ENCODE measurements around the gene FGD2.

FGD2 gene

GRCh38 chr6:36997811-36998722 lies 7.4 kb upstream of the FGD2 start:
- no peak overlapping the region for H3K4me3 ChIP-seq (ENCODE audit: low read length in 2 of 2)
- H3K27me3 ChIP-seq (ENCODE audit: control insufficient read depth in 2 of 2, insufficient read depth in 2 of 2, low read length in 2 of 2), result no peaks in the 10 kb centered on the region
- H3K9me3 ChIP-seq (ENCODE audit: control insufficient read depth in 2 of 2, low read length in 2 of 2), result no peaks in the 10 kb centered on the region
- H3K36me3 ChIP-seq (ENCODE audit: control insufficient read depth in 2 of 2, insufficient read depth in 2 of 2, low read length in 2 of 2), result no peaks in the 10 kb centered on the region
- H3K4me1 ChIP-seq (ENCODE audit: control insufficient read depth in 2 of 2, insufficient read depth in 2 of 2, low read length in 2 of 2), result peaks cover 2 to 5% of the 10 kb centered on the region in 2 donors
- H3K27ac ChIP-seq (ENCODE audit: low read depth in 2 of 2, low read length in 2 of 2), result peak overlapping the region in 1 of 2 donors; percentile 16
- no peak overlapping the region for H3K9ac ChIP-seq (ENCODE audit: low read depth in 1 of 2, low read length in 2 of 2)

- H3K4me1 ChIP-seq (ENCODE audit: control insufficient read depth in 2 of 2, insufficient read depth in 2 of 2, low read length in 2 of 2), result peaks cover 2 to 5% of the 10 kb centered on the region in 2 donors
- H3K36me3 ChIP-seq (ENCODE audit: control insufficient read depth in 2 of 2, insufficient read depth in 2 of 2, low read length in 2 of 2), result no peaks in the 10 kb centered on the region
- peak overlapping the region in 1 of 2 donors; percentile 16 for H3K27ac ChIP-seq (ENCODE audit: low read depth in 2 of 2, low read length in 2 of 2)
- no peaks in the 10 kb centered on the region for H3K27me3 ChIP-seq (ENCODE audit: control insufficient read depth in 2 of 2, insufficient read depth in 2 of 2, low read length in 2 of 2)
- H3K9ac ChIP-seq (ENCODE audit: low read depth in 1 of 2, low read length in 2 of 2), result no peak overlapping the region
- no peak overlapping the region for H3K4me3 ChIP-seq (ENCODE audit: low read length in 2 of 2)
- no peaks in the 10 kb centered on the region for H3K9me3 ChIP-seq (ENCODE audit: control insufficient read depth in 2 of 2, low read length in 2 of 2)
Observed at GRCh38 chr6:36998723-36999038, 6.8 kb upstream of the FGD2 start.

DNA sequence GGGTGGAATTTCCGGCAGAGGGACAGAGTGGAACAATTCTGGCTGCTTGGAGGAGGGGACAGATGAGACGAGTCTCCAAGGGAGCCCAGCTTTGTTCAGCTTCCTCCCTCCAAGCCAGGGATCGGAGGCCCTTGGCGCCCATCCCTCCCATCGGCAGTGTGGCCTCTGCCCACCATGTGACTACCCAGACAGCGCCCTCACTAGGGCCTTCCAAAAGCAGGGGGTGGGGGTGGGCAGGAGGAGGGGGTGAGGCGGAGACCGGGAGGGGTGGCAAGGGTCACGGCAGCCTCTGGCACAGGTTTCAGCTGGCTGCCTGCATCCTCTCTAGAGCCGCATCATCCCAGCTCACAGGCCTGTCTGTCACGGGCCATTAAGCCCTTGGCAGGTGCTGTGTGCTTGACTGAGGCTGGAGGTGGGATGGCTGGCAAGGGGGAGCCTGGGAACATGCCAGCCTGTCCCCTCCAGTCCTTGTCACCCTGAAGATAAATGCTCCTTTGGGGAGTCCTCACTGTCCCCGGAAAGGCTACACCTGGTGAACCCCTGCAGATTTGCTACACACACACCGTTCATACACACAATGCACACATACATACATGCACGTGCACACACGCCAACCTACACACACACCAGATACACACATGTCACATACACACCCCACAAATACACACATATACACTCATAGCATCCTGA lies 6.2 kb upstream of the FGD2 start:
- peaks cover 2 to 5% of the 10 kb centered on the region in 2 donors for H3K4me1 ChIP-seq (ENCODE audit: control insufficient read depth in 2 of 2, insufficient read depth in 2 of 2, low read length in 2 of 2)
- no peaks in the 10 kb centered on the region for H3K9me3 ChIP-seq (ENCODE audit: control insufficient read depth in 2 of 2, low read length in 2 of 2)
- H3K36me3 ChIP-seq (ENCODE audit: control insufficient read depth in 2 of 2, insufficient read depth in 2 of 2, low read length in 2 of 2), result no peaks in the 10 kb centered on the region
- H3K27me3 ChIP-seq (ENCODE audit: control insufficient read depth in 2 of 2, insufficient read depth in 2 of 2, low read length in 2 of 2), result no peaks in the 10 kb centered on the region
- H3K27ac ChIP-seq (ENCODE audit: low read depth in 2 of 2, low read length in 2 of 2), result no peak overlapping the region
- H3K4me3 ChIP-seq (ENCODE audit: low read length in 2 of 2), result no peak overlapping the region
- H3K9ac ChIP-seq (ENCODE audit: low read depth in 1 of 2, low read length in 2 of 2), result no peak overlapping the region

DNA sequence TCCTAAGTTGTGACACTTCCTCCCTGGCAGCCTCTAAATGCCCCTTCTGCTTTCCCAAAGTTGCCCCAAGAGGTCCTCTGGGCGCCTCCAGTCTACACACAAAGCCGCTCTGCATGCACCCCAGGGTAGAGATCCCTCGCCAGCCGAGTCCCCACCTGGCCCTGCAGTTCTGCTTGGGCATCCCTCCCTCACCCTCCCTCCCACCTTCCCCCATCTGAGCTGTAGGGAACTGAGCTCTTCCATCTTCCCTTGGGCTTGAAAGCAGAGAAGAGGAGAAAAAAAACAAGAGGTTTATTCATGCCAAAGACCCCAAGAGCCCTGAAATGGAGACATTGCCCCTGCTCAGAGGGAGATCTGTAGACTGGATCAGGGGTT lies 5.7 kb upstream of the FGD2 start:
- H3K4me3 ChIP-seq (ENCODE audit: low read length in 2 of 2), result no peak overlapping the region
- H3K4me1 ChIP-seq (ENCODE audit: control insufficient read depth in 2 of 2, insufficient read depth in 2 of 2, low read length in 2 of 2), result peaks cover 2 to 5% of the 10 kb centered on the region in 2 donors
- no peak overlapping the region for H3K27ac ChIP-seq (ENCODE audit: low read depth in 2 of 2, low read length in 2 of 2)
- no peak overlapping the region for H3K9ac ChIP-seq (ENCODE audit: low read depth in 1 of 2, low read length in 2 of 2)
- H3K36me3 ChIP-seq (ENCODE audit: control insufficient read depth in 2 of 2, insufficient read depth in 2 of 2, low read length in 2 of 2), result no peaks in the 10 kb centered on the region
- no peaks in the 10 kb centered on the region for H3K9me3 ChIP-seq (ENCODE audit: control insufficient read depth in 2 of 2, low read length in 2 of 2)
- H3K27me3 ChIP-seq (ENCODE audit: control insufficient read depth in 2 of 2, insufficient read depth in 2 of 2, low read length in 2 of 2), result no peaks in the 10 kb centered on the region

GRCh38 chr6:37004044-37004980 lies 1.1 kb upstream of the FGD2 start:
- no peaks in the 10 kb centered on the region for H3K27me3 ChIP-seq (ENCODE audit: control insufficient read depth in 2 of 2, insufficient read depth in 2 of 2, low read length in 2 of 2)
- H3K4me1 ChIP-seq (ENCODE audit: control insufficient read depth in 2 of 2, insufficient read depth in 2 of 2, low read length in 2 of 2), result peaks cover 0 to 4% of the 10 kb centered on the region in 2 donors
- no peak overlapping the region for H3K9ac ChIP-seq (ENCODE audit: low read depth in 1 of 2, low read length in 2 of 2)
- no peak overlapping the region for H3K27ac ChIP-seq (ENCODE audit: low read depth in 2 of 2, low read length in 2 of 2)
- no peaks in the 10 kb centered on the region for H3K36me3 ChIP-seq (ENCODE audit: control insufficient read depth in 2 of 2, insufficient read depth in 2 of 2, low read length in 2 of 2)
- H3K9me3 ChIP-seq (ENCODE audit: control insufficient read depth in 2 of 2, low read length in 2 of 2), result no peaks in the 10 kb centered on the region
- H3K4me3 ChIP-seq (ENCODE audit: low read length in 2 of 2), result no peak overlapping the region

DNA sequence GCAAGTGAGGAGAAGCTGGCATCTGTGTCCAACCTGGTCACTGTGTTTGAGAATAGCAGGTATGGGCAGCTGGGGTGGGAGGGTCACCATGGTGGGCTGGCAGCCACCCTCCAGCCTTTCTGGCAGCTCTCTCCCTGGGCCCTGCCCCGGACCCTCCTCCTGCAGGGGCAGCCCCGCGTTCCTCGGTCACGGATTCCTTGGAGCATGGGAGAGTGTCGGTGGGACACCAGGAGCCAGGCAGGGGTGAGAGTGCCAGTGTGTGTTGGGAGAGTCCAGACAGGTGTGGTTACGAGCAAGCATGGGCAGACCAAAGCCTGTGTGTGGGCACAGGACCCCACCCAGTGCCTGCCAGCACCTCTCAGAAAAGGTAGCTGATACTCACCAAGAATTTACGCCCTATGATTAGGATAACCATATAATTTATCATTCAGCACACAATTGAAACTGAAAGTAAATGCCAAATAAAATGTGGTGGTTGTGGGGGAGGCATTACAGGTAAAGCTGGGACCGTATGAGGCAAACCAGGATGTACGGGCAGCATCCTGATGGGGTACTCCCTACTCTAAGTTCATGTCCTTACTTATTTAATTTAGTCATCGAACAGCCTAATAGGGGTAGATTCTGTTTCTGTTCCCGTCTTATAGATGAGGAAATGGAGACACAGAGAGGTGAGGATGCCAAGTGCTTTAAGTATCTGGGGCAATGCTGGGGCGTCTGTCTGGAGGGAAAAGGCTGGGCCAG lies 542 bp downstream of the FGD2 start:
- H3K36me3 ChIP-seq (ENCODE audit: control insufficient read depth in 2 of 2, insufficient read depth in 2 of 2, low read length in 2 of 2), result no peaks in the 10 kb centered on the region
- H3K9me3 ChIP-seq (ENCODE audit: control insufficient read depth in 2 of 2, low read length in 2 of 2), result no peaks in the 10 kb centered on the region
- no peaks in the 10 kb centered on the region for H3K27me3 ChIP-seq (ENCODE audit: control insufficient read depth in 2 of 2, insufficient read depth in 2 of 2, low read length in 2 of 2)
- peak overlapping the region; percentile 37 to 68 for H3K4me3 ChIP-seq (ENCODE audit: low read length in 2 of 2)
- peak overlapping the region; percentile 33 to 35 for H3K27ac ChIP-seq (ENCODE audit: low read depth in 2 of 2, low read length in 2 of 2)
- H3K9ac ChIP-seq (ENCODE audit: low read depth in 1 of 2, low read length in 2 of 2), result peak overlapping the region; percentile 36 to 48
- H3K4me1 ChIP-seq (ENCODE audit: control insufficient read depth in 2 of 2, insufficient read depth in 2 of 2, low read length in 2 of 2), result peaks cover 0 to 4% of the 10 kb centered on the region in 2 donors

- Histone ChIP-seq H3K9me3 (ENCODE audit: control insufficient read depth in 2 of 2, low read length in 2 of 2) (no peaks in the 10 kb centered on the region), H3K36me3 (ENCODE audit: control insufficient read depth in 2 of 2, insufficient read depth in 2 of 2, low read length in 2 of 2) (no peaks in the 10 kb centered on the region), H3K27me3 (ENCODE audit: control insufficient read depth in 2 of 2, insufficient read depth in 2 of 2, low read length in 2 of 2) (no peaks in the 10 kb centered on the region), H3K4me1 (ENCODE audit: control insufficient read depth in 2 of 2, insufficient read depth in 2 of 2, low read length in 2 of 2) (peaks cover 0 to 4% of the 10 kb centered on the region in 2 donors), H3K4me3 (ENCODE audit: low read length in 2 of 2) (peak overlapping the region; percentile 37 to 68), H3K9ac (ENCODE audit: low read depth in 1 of 2, low read length in 2 of 2) (peak overlapping the region in 1 of 2 donors; percentile 26), H3K27ac (ENCODE audit: low read depth in 2 of 2, low read length in 2 of 2) (peak overlapping the region; percentile 18 to 63)
Observed at GRCh38 chr6:37006793-37007339, 1.4 kb downstream of the FGD2 start.

DNA sequence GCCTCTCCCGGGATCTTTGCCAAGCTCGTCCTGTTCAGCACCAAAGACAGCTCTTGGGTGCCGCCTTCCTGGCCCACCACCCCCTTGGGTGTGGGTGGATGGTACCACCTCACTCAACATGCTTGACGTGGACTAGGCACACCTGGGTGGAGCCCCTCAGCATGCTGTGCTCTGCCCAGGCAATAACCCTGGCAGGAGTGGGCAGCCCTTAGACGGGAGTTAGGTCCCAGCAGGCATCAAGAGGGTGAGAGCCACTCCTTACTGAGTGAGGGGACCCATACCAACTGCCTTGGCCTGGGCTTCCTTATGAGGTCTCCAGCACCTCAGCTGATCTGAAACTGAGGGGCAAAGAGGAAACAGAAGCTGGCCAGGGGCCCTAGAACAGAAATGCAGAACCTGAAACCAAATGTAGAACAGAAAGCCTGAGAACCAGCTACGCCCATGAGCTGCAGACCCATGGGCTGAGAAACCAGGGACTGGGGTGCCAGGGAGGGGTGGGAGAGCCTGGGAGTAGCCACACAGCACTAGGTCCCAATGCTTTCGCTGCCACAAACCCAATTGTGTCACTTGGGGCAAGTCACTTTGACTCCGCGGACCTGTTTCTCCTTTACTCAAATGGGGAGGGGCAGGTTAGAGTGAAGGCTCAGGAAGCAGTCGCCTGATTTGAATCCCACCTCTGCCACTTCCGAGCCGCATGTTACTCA lies 2.0 kb downstream of the FGD2 start:
- Histone ChIP-seq H3K9me3 (ENCODE audit: control insufficient read depth in 2 of 2, low read length in 2 of 2) (no peaks in the 10 kb centered on the region), H3K36me3 (ENCODE audit: control insufficient read depth in 2 of 2, insufficient read depth in 2 of 2, low read length in 2 of 2) (no peaks in the 10 kb centered on the region), H3K27ac (ENCODE audit: low read depth in 2 of 2, low read length in 2 of 2) (peak overlapping the region; percentile 18 to 63), H3K4me1 (ENCODE audit: control insufficient read depth in 2 of 2, insufficient read depth in 2 of 2, low read length in 2 of 2) (peaks cover 0 to 4% of the 10 kb centered on the region in 2 donors), H3K4me3 (ENCODE audit: low read length in 2 of 2) (peak overlapping the region; percentile 28 to 68), H3K9ac (ENCODE audit: low read depth in 1 of 2, low read length in 2 of 2) (peak overlapping the region in 1 of 2 donors; percentile 14), H3K27me3 (ENCODE audit: control insufficient read depth in 2 of 2, insufficient read depth in 2 of 2, low read length in 2 of 2) (no peaks in the 10 kb centered on the region)
